OCI-M2 (cell line): ENCODE results near the gene UVSSA.
"Not testable (repeated sequence)": the region's sequence is repeated elsewhere in the genome, so short reads cannot be mapped to it uniquely, and the experiment has no call there.

Source experiments
- DNase-seq: peaks from one replicate; lab custom pipeline; 2025; ENCODE audit not compliant: unreplicated experiment; lab: John Stamatoyannopoulos, UW

The UVSSA gene

DNA sequence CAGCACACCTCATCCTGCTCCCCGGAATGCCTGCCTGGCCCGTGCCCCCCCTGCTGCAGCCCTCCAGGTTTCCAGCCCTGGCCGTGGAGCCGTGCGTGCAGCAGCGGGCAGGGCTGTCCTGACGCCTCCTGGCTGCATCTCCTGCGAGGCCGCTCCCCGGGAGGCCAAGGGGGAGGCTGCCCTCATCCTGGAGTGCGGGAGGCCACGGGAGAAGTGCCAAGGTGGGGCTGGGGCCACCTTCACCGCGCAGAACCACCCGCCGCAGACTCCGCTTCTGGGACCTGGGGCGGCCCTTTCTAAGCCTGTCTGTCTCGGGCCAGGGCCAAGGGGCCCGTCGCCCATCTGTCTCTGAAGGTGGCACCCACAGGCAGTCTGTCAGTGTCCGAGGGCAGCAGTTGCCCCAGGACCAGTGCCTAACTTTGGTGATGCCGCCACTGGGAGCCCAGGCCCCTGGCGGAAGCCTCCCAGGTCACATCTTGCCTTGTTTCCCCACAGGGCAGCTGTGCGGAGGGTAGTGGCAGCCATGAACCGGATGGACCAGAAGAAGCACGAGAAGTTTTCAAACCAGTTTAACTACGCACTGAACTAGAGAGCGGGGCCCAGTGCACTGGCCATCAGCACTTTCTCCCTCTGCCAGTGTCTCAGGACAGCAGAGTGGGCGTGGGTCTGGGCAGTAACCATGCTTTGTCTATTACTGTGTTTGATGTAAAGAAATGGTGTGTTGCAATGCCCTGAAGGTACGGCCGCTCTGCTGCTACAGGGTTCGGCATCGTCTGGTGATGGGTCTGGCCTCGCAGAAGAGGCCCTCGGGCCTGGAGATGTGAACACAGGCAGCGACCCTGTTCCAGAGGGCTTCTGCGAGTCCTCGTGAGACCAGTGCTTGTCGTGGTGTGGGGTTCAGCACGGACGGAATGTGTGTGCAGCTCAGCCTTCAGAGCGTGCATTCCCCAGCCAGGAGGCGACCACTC lies 38.6 kb downstream of the UVSSA start:
- DNase-seq, result no peak

GRCh38 chr4:1393363-1393762 lies 46.4 kb downstream of the UVSSA start:
- not testable (repeated sequence) for DNase-seq

GRCh38 chr4:1393866-1394265 lies 46.9 kb downstream of the UVSSA start:
- DNase-seq, result no peak

DNA sequence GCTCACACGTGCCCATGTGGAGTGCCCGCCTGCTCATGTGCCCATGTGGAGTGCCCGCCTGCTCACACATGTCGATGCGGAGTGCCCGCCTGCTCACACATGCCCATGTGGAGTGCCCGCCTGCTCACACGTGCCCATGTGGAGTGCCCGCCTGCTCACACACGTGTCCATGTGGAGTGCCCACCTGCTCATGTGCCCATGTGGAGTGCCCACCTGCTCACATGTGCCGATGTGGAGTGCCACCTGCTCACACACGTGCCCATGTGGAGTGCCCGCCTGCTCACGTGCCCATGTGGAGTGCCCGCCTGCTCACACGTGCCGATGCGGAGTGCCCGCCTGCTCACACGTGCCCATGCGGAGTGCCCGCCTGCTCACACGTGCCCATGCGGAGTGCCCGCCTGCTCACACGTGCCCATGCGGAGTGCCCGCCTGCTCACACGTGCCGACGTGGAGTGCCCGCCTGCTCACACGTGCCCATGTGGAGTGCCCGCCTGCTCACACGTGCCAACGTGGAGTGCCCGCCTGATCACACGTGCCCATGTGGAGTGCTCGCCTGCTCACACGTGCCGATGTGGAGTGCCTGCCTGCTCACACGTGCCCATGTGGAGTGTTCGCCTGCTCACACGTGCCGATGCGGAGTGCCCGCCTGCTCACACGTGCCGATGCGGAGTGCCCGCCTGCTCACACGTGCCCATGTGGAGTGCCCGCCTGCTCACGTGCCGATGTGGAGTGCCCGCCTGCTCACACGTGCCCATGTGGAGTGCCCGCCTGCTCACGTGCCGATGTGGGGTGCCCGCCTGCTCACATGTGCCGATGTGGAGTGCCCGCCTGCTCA lies 47.8 kb downstream of the UVSSA start:
- DNase-seq, result not testable (repeated sequence)

DNA sequence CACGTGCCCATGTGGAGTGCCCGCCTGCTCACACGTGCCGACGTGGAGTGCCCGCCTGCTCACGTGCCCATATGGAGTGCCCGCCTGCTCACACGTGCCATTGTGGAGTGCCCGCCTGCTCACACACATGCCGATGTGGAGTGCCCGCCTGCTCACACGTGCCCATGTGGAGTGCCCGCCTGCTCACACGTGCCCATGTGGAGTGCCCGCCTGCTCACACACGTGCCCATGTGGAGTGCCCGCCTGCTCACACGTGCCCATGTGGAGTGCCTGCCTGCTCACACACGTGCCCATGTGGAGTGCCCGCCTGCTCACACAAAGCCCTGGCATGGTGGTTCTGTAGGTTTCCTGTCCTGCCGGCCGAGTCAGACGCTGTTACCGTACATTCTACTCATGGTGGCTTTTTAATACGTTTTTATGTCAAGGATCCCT lies 48.4 kb downstream of the UVSSA start:
- not testable (repeated sequence) for DNase-seq

GRCh38 chr4:1395941-1396805 lies 49.2 kb downstream of the UVSSA start:
- DNase-seq, result no peak

- DNase-seq, result no peak
These were observed 49.9 kb downstream of the UVSSA start for GRCh38 chr4:1396806-1397455.

DNA sequence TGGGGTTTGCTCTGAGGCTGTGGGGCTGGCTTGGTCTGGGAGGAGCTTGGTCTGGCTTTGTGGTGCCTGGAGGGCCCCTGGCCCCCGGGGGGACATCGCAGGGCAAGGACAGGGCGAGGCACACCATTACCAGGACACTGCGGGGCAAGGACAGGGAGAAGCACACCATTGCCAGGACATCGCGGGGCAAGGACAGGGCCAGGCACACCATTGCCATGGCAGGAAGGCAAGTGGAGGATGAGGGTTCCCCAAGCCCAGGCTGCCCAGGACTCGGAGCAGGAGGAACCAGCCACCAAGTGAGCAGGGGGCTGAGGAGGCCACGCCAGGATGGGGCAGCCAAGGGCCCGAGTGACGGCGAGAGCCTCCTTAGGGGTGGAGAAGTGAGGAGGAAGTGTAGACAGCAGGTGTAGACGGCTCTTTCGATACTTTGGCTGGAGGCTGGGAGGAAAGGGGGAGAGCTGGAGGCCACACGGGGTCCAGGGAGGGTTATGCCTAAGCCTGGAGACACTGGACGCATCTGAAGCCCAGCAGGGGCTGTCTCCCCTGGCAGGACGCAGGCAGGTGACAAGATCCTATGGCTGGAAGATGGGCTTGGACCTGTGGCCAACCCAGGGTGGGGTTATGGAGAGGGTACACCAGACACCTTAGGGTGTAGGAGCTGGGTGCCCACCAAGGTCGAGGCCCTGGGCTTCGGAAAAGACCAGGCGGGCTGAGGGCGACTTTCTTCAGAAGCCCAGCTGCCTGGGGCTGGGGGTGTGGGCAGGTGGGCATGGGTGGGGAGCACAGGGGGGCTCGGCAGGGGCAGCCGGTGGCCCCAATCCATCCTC lies 51.9 kb downstream of the UVSSA start:
- DNase-seq, result no peak

- DNase-seq, result no peak
These were observed 52.6 kb downstream of the UVSSA start for GRCh38 chr4:1399508-1400190.

DNA sequence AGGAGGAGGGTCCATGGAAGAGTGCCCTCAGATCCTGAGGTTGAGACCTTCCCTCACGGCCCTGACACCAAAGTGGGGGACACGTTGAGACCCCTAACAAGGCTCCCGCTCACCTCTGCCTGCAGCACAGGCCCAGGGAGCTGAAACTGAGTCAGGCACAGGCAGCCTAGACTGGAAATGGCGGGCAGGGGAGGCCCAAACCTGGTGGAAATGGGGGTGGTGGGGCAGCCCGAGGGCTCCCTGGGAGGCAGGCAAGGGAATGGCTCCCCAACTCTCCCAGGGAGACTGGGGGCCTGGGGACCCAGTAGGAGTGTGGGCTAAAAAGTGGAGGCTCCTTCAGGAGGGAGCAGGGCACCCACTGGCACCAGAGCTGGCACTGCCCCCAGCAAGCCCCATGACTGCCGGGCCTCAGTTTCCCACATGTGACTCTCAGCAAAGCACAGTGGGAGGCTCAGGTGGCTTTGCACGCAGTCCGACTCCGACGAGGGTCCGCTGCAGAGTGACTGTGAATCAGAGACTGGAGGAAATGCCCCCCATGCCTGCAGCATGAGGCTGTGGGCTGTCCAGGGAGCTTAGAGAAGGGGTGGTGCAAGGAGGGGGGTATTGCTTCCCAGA lies 53.3 kb downstream of the UVSSA start:
- DNase-seq, result no peak

GRCh38 chr4:1400831-1401408 lies 53.9 kb downstream of the UVSSA start:
- DNase-seq, result no peak

- no peak for DNase-seq
These were observed 54.5 kb downstream of the UVSSA start for GRCh38 chr4:1401409-1402020.

DNA sequence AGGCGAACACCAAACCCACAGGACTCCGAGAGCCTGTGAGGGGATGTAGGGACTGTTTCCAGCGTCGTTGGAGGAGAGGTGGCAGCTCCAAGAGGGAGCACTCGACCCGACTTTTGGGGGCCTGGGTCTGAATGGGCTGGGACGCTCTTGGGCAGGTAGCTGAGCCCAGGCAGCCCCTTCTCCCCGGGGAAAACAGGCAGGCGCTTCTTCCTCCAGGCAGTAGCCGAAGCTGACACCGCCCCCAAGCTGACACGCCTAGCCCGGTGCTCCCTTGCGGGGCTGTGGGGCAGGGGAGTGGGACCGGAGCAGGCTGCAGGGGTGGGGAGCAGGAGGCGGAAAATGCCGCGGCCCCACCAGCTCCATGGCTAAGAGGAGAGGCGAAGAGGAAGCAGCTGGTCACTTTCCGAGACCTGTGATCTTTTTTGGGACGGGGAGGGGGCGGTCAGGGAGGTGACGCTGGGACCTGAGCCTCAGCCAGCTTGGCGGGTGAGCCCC lies 55.1 kb downstream of the UVSSA start:
- DNase-seq, result no peak

- no peak for DNase-seq
These were observed 55.6 kb downstream of the UVSSA start for GRCh38 chr4:1402516-1403091.

DNA sequence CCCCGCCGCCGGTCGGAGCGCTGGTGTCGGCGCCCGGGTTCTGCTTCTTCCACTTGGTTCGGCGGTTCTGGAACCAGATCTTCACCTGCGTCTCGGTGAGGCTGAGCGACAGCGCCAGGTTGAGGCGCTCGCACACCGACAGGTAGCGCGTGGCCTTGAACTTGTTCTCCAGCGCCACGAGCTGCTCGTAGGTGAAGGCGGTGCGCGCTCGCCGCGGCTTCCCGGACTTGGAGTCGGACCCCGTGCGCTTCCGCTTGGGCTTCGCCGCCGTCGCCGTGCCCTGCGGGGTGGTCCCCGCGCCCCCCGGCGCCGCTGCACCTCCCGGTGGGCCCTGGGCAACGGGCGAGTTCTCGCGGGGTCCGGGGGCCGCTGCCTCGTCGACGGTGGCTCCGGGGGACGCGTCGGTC lies 56.2 kb downstream of the UVSSA start:
- DNase-seq, result no peak

GRCh38 chr4:1403591-1404572 lies 56.9 kb downstream of the UVSSA start:
- DNase-seq, result no peak
